HCT116 (cell line): ENCODE data around the gene TAOK3. TPM values are rescaled to one million over a fixed set of nuclear protein-coding genes. Genes with fewer than 3 reads are reported as not detected.

Experiments used
- ATAC-seq: fragments of 200-7000 bp; cut with Tn5 transposase; 2 replicates; pipeline ENCODE4 v1.9.1; 2020; ENCODE audit warnings: mild to moderate bottlenecking, moderate library complexity
- BruUV-seq: library from RNA; stranded (reverse); fragments of 400-500 nt; replicated peaks from 2 replicates; lab custom pipeline; 2021; lab: Mats Ljungman, UMichigan
- CTCF ChIA-PET: fragments of 300-600 bp; sonication (Branson Sonifier 250); formaldehyde crosslinking; loops from one replicate; lab custom pipeline; 2021; ENCODE audit warnings: antibody characterized with exemption; lab: Charles Lee
- POLR2A ChIA-PET: fragments of 300-600, 350-600 bp; sonication (Branson Sonifier 250); formaldehyde crosslinking; loops from one replicate; lab custom pipeline; 2021; ENCODE audit warnings: antibody characterized with exemption; lab: Charles Lee
- RAD21 ChIA-PET, 2 experiments: fragments of 300-600 bp; sonication (Branson Sonifier 250); formaldehyde crosslinking; loops; one replicate each; lab custom pipeline; 2023; ENCODE audit warnings: low total read pairs in 2 of 2; ENCODE audit not compliant: uncharacterized antibody in 2 of 2, unreplicated experiment in 2 of 2, low non-redundant PET in 1 of 2; lab: Charles Lee
- DNase-seq: peaks from one replicate; pipeline ENCODE4 v3.0.0-alpha.2; 2010; ENCODE audit warnings: low read depth, low spot score
- H2AFZ ChIP-seq: fragments of 200-600 bp; shearing (Covaris generic), sonication (generic); 2 replicates; pipeline ENCODE4 v1.6.1; 2017; ENCODE audit warnings: low read depth, mixed run types, mixed read lengths, antibody characterized with exemption, low read length; ENCODE audit not compliant: poor library complexity, severe bottlenecking
- H3K27ac ChIP-seq: 2 replicates; pipeline ENCODE4 v1.5.1; 2012; ENCODE audit warnings: low read depth, low read length
- H3K27me3 ChIP-seq: fragments of 200-600 bp; sonication (generic); 2 replicates; pipeline ENCODE4 v1.6.1; 2016; ENCODE audit warnings: mixed run types, low read length, mixed read lengths; ENCODE audit not compliant: insufficient read depth
- H3K36me3 ChIP-seq, 2 experiments: fragments of 200-500 bp in 1 of 2; fragments of 200-600 bp in 1 of 2; sonication (Bioruptor generic) in 1 of 2; sonication (generic) in 1 of 2; 2 replicates each; pipeline versions ENCODE4 v1.5.1 to v1.6.1; 2014 to 2016; ENCODE audit warnings: low read length in 2 of 2, inconsistent platforms in 1 of 2, mixed read lengths in 1 of 2, mixed run types in 1 of 2; ENCODE audit not compliant: insufficient read depth in 2 of 2, control insufficient read depth in 1 of 2
- H3K4me1 ChIP-seq, 2 experiments: fragments of 200-600 bp in 1 of 2; sonication (generic) in 1 of 2; 2 replicates each; pipeline versions ENCODE4 v1.5.1 to v1.6.1; 2012 to 2017; ENCODE audit warnings: low read length in 2 of 2, inconsistent platforms in 1 of 2, mild to moderate bottlenecking in 1 of 2, mixed read lengths in 1 of 2, mixed run types in 1 of 2, moderate library complexity in 1 of 2; ENCODE audit not compliant: insufficient read depth in 2 of 2, control insufficient read depth in 1 of 2
- H3K4me2 ChIP-seq: fragments of 200-600 bp; sonication (generic); 2 replicates; pipeline ENCODE4 v1.6.1; 2017; ENCODE audit warnings: mixed run types, low read length, mixed read lengths
- H3K4me3 ChIP-seq, 2 experiments: fragments of 200-600 bp in 1 of 2; sonication (generic) in 1 of 2; replicated peaks in 1 of 2; 2 replicates each; pipeline ENCODE4 v1.5.1; 2011 to 2016; ENCODE audit warnings: low read length in 2 of 2, control low read depth in 1 of 2, low read depth in 1 of 2, mild to moderate bottlenecking in 1 of 2, mixed read lengths in 1 of 2, mixed run types in 1 of 2
- H3K79me2 ChIP-seq: fragments of 200-600 bp; sonication (generic); 2 replicates; pipeline ENCODE4 v1.6.1; 2017; ENCODE audit warnings: mild to moderate bottlenecking, mixed run types, low read length, moderate library complexity, mixed read lengths; ENCODE audit not compliant: insufficient read depth
- H3K9ac ChIP-seq: fragments of 200-600 bp; sonication (generic); 2 replicates; pipeline ENCODE4 v1.6.1; 2016; ENCODE audit warnings: low read length, mixed read lengths
- H3K9me2 ChIP-seq: fragments of 200-600 bp; sonication (generic), shearing (Covaris generic); 2 replicates; pipeline ENCODE4 v1.6.1; 2017; ENCODE audit warnings: mixed run types, mild to moderate bottlenecking, moderate library complexity; ENCODE audit not compliant: insufficient read depth
- H3K9me3 ChIP-seq, 2 experiments: fragments of 200-500 bp in 1 of 2; fragments of 200-600 bp in 1 of 2; sonication (Bioruptor generic) in 1 of 2; sonication (generic) in 1 of 2; 2 replicates each; pipeline ENCODE4 v1.6.1; 2014 to 2017; ENCODE audit warnings: low read length in 2 of 2, mixed read lengths in 2 of 2, inconsistent platforms in 1 of 2, low read depth in 1 of 2, mild to moderate bottlenecking in 1 of 2, mixed run types in 1 of 2, moderate library complexity in 1 of 2; ENCODE audit not compliant: control insufficient read depth in 1 of 2, insufficient read depth in 1 of 2
- H4K20me1 ChIP-seq: fragments of 200-600 bp; sonication (generic), shearing (Covaris generic); 2 replicates; pipeline ENCODE4 v1.6.1; 2017; ENCODE audit warnings: mixed run types, mild to moderate bottlenecking, moderate library complexity; ENCODE audit not compliant: insufficient read depth
- CBX3 ChIP-seq: IDR thresholded peaks from 2 replicates; pipeline ENCODE4 v1.6.1; 2012; ENCODE audit warnings: low read depth
- ELF1 ChIP-seq: IDR thresholded peaks from 2 replicates; pipeline ENCODE4 v1.6.1; 2012; ENCODE audit warnings: low read depth, borderline replicate concordance
- EZH2 ChIP-seq: fragments of 200-600 bp; sonication (generic); IDR thresholded peaks from 2 replicates; pipeline ENCODE4 v1.6.1; 2017; ENCODE audit warnings: antibody characterized with exemption, mixed run types
- EZH2phosphoT487 ChIP-seq: fragments of 200-600 bp; IDR thresholded peaks from 2 replicates; pipeline ENCODE4 v1.6.1; 2018; ENCODE audit warnings: antibody characterized with exemption, borderline replicate concordance
- POLR2A ChIP-seq: IDR thresholded peaks from 2 replicates; pipeline ENCODE4 v1.7.0; 2011; ENCODE audit warnings: borderline replicate concordance; ENCODE audit not compliant: insufficient read depth, insufficient read length; ENCODE audit errors: extremely low read depth
- POLR2AphosphoS5 ChIP-seq: IDR thresholded peaks from 2 replicates; pipeline ENCODE4 v1.6.1; 2011; ENCODE audit warnings: mild to moderate bottlenecking, low read depth, low read length, moderate library complexity
- SP1 ChIP-seq: IDR thresholded peaks from 2 replicates; pipeline ENCODE4 v1.6.1; 2012; ENCODE audit warnings: low read depth
- YY1 ChIP-seq: IDR thresholded peaks from 2 replicates; pipeline ENCODE4 v1.6.1; 2011; ENCODE audit warnings: low read length, low read depth, moderate library complexity, mild to moderate bottlenecking; ENCODE audit not compliant: insufficient replicate concordance; ENCODE audit errors: extremely low read depth
- ZFX ChIP-seq: fragments of 450-650 bp; IDR thresholded peaks from 2 replicates; pipeline ENCODE4 v1.6.1; 2017
- intact Hi-C: fragments of 100-400 bp; cut with micrococcal nuclease; formaldehyde crosslinking; loops from 2 replicates; pipeline ENCODE4 v1.10.0; 2022
- total RNA-seq: library from RNA; stranded (reverse); gene quantifications from one replicate; pipeline ENCODE4 v1.2.1, GENCODE V29; 2021; ENCODE audit not compliant: unreplicated experiment
- TF ChIP-seq, protein P1 (sequence below), 3 experiments: fragments of 200-600 bp in 1 of 3; sonication (generic) in 1 of 3; IDR thresholded peaks in 2 of 3; conservative IDR thresholded peaks in 1 of 3; 2 replicates each; pipeline ENCODE4 v1.5.1; 2012 to 2017; ENCODE audit warnings: low read depth in 2 of 3, low read length in 2 of 3, antibody characterized with exemption in 1 of 3, borderline replicate concordance in 1 of 3, control low read depth in 1 of 3, mild to moderate bottlenecking in 1 of 3, mixed read lengths in 1 of 3, mixed run types in 1 of 3, moderate library complexity in 1 of 3; ENCODE audit not compliant: insufficient read depth in 1 of 3
- TF ChIP-seq, protein P2 (sequence below): IDR thresholded peaks from 2 replicates; pipeline ENCODE4 v1.6.1; 2012; ENCODE audit warnings: low read depth

The TAOK3 gene
- total RNA-seq, 1 experiment from 2014 or later = 10.5 TPM

GRCh38 chr12:118122264-118122663 lies 250.4 kb downstream of the TAOK3 start:
- H3K27me3 ChIP-seq = no peaks in the 10 kb centered on the region
- H2AFZ ChIP-seq = no peak overlapping the region
- no peaks in the 10 kb centered on the region for H3K9me2 ChIP-seq
- no peak for DNase-seq
- ChIA-PET RAD21 (no interaction called here), POLR2A (interaction anchor here (2.1 kb wide), 1 partner anchor 254 kb away, joined by 9 read pairs; the partner anchor contains the start of gene SUDS3), CTCF (interaction anchor here (1.6 to 4.0 kb wide), 4 partner anchors 13 to 254 kb away, joined by 8 to 62 read pairs (median 12); partner anchors contain the start of genes PEBP1 and SUDS3)
- no peak overlapping the region for H3K9ac ChIP-seq
- intact Hi-C loops = no loop called here
- H3K27ac ChIP-seq = no peak overlapping the region
- H3K4me2 ChIP-seq = no peak overlapping the region
- BruUV-seq = no TSS peak
- no peaks in the 10 kb centered on the region for H4K20me1 ChIP-seq
- no peaks in the 10 kb centered on the region for H3K79me2 ChIP-seq
- no peak for ATAC-seq
- H3K4me1 ChIP-seq = peaks cover 4 to 10% of the 10 kb centered on the region in 2 experiments; a peak in 3 of 4 replicates
- no peaks in the 10 kb centered on the region for H3K36me3 ChIP-seq
- H3K9me3 ChIP-seq = no peaks in the 10 kb centered on the region
- no peak for TF ChIP-seq POLR2AphosphoS5
- no peak for TF ChIP-seq EZH2phosphoT487
- TF ChIP-seq, protein P1, sequence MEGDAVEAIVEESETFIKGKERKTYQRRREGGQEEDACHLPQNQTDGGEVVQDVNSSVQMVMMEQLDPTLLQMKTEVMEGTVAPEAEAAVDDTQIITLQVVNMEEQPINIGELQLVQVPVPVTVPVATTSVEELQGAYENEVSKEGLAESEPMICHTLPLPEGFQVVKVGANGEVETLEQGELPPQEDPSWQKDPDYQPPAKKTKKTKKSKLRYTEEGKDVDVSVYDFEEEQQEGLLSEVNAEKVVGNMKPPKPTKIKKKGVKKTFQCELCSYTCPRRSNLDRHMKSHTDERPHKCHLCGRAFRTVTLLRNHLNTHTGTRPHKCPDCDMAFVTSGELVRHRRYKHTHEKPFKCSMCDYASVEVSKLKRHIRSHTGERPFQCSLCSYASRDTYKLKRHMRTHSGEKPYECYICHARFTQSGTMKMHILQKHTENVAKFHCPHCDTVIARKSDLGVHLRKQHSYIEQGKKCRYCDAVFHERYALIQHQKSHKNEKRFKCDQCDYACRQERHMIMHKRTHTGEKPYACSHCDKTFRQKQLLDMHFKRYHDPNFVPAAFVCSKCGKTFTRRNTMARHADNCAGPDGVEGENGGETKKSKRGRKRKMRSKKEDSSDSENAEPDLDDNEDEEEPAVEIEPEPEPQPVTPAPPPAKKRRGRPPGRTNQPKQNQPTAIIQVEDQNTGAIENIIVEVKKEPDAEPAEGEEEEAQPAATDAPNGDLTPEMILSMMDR (IDR thresholded peaks at IDR 0.05 in 2 of 3, conservative IDR thresholded peaks at IDR 0.05 in 1 of 3; ENCODE audit: borderline replicate concordance in 1 of 3, insufficient read depth in 1 of 3, low read depth in 2 of 3, low read length in 2 of 3) = no peak
- TF ChIP-seq EZH2 = no peak
- TF ChIP-seq, protein P2, sequence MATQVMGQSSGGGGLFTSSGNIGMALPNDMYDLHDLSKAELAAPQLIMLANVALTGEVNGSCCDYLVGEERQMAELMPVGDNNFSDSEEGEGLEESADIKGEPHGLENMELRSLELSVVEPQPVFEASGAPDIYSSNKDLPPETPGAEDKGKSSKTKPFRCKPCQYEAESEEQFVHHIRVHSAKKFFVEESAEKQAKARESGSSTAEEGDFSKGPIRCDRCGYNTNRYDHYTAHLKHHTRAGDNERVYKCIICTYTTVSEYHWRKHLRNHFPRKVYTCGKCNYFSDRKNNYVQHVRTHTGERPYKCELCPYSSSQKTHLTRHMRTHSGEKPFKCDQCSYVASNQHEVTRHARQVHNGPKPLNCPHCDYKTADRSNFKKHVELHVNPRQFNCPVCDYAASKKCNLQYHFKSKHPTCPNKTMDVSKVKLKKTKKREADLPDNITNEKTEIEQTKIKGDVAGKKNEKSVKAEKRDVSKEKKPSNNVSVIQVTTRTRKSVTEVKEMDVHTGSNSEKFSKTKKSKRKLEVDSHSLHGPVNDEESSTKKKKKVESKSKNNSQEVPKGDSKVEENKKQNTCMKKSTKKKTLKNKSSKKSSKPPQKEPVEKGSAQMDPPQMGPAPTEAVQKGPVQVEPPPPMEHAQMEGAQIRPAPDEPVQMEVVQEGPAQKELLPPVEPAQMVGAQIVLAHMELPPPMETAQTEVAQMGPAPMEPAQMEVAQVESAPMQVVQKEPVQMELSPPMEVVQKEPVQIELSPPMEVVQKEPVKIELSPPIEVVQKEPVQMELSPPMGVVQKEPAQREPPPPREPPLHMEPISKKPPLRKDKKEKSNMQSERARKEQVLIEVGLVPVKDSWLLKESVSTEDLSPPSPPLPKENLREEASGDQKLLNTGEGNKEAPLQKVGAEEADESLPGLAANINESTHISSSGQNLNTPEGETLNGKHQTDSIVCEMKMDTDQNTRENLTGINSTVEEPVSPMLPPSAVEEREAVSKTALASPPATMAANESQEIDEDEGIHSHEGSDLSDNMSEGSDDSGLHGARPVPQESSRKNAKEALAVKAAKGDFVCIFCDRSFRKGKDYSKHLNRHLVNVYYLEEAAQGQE = no peak
- no peak for TF ChIP-seq CBX3
- TF ChIP-seq ELF1 = no peak
- no peak for TF ChIP-seq POLR2A
- no peak for TF ChIP-seq ZFX
- TF ChIP-seq SP1 = no peak
- no peak for TF ChIP-seq YY1
- H3K4me3 ChIP-seq = no peak overlapping the region
